NCI-H82 treated with DMSO at 0.1 percent for 48 hours (cell line): ENCODE results near the gene TERT.

ENCODE experiments used
- DNase-seq: peaks from one replicate; lab custom pipeline; 2025; ENCODE audit not compliant: unreplicated experiment; lab: John Stamatoyannopoulos, UW

TERT gene

GRCh38 chr5:1222621-1223277, 72.1 kb downstream of the TERT start:
- no peak for DNase-seq

GRCh38 chr5:1222147-1222546, 72.7 kb downstream of the TERT start:
- DNase-seq: no peak

DNA sequence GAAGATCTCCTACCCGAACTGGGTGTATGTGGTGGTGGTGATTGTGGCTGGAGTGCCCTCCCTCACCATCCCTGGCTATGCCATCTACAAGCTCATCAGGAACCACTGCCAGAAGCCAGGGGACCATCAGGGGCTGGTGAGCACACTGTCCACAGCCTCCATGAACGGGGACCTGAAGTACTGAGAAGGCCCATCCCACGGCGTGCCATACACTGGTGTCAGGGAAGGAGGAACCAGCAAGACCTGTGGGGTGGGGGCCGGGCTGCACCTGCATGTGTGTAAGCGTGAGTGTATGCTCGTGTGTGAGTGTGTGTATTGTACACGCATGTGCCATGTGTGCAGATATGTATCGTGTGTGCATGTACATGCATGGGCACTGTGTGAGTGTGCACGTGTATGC, 73.1 kb downstream of the TERT start:
- no peak for DNase-seq

- no peak for DNase-seq
These were observed 74.0 kb downstream of the TERT start for GRCh38 chr5:1220831-1221230.

DNA sequence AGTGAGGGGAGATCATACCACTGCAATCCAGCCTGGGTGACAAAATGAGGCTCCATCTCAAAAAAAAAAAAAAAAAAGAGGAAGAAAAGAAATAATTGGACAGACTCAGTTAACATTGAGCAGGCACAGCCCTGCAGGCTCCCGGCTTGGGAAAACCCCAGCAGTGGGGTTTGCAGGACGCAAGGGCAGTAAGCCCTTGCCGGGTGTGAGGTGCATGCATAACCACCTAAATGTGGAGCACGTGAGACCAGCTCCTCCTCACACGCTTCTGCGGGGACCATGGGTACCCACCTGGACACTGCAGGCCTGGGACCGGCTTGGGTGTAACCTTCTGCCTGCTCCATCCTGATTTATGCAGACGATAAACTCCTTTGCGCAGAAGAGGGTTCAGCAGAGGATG, 74.5 kb downstream of the TERT start:
- no peak for DNase-seq

DNA sequence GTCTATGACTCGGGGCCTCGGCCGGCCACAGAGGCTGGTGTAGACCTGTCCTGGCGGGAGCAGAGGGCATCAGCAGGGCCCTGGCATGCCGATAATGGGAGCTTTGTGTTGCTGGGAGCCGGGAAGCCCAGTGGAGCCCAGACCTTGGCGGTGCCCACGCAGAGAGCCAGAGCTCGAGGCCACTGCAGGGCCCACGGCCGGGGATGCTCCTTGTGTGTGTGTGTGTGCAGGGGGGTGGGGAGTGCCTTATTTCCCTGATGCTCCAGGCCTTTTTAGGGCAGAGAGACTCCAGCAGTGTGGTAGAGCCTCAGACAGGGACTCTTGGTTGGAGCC, 75.1 kb downstream of the TERT start:
- DNase-seq: no peak

DNA sequence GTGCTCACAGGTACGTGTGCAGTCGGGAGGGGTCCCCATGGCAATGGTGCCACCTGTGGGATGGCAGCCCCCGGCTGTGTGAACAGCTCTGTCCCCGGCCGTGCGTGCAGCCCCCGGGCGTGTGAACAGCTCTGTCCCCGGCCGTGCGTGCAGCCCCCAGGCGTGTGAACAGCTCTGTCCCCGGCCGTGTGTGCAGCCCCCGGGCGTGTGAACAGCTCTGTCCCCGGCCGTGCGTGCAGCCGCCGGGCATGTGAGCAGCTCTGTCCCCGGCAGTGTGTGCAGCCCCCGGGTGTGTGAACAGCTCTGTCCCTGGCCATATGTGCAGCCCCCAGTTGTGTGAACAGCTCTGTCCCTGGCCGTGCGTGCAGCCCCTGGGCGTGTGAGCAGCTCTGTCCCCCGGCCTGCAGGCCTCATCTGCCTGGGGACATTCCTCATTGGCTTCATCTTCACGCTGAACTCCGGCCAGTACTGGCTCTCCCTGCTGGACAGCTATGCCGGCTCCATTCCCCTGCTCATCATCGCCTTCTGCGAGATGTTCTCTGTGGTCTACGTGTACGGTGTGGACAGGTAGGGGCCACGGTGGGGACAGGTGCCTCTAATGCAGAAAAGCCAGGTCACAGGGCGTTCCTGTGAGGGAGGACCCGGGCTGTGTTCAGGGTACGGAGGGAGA, 75.6 kb downstream of the TERT start:
- DNase-seq: no peak

- DNase-seq: no peak
These were observed 76.4 kb downstream of the TERT start for GRCh38 chr5:1218351-1219080.

GRCh38 chr5:1217596-1218206, 77.2 kb downstream of the TERT start:
- no peak for DNase-seq

DNA sequence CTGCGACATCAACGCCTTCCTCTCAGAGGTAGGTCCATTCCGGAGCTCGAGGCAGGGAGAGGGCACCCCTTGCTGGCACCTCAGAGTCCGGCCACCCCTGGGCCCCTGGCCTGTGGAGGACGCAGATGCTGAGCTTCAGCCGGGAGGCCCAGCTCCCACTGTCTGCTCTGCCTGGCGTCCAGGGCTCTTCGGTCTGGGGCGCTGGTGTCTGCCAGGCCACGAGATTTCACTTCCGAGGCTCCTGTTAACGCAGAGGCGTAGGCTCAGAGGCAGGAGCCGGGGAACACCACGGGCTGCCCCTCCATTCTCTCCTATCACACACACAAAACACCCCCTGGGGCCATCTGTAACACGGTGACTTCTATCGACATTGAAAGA, 78.0 kb downstream of the TERT start:
- DNase-seq: no peak

DNA sequence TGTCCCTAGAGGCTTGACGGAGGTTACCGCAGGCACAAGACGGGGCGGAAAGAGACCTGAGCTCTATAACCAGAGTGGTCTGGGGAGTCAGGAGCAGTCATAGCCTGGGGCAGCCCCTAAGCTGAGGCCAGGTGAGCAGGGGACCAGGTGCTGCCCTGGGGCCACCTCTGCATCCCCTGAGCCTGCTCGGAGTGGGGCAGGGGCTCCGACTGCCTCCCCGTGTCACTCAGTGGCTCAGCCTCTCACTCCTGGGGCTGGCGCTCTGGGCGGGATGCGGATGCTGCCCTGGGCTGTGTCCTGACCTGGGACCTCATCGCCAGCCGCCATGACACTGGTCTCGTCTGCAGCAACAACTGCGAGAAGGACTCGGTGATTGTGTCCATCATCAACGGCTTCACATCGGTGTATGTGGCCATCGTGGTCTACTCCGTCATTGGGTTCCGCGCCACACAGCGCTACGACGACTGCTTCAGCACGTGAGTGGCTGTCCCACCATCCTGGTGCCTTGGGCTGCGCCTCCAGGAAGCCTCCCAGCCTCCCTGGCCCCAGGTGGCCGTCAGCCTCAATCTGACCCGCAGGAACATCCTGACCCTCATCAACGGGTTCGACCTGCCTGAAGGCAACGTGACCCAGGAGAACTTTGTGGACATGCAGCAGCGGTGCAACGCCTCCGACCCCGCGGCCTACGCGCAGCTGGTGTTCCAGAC, 78.5 kb downstream of the TERT start:
- DNase-seq: no peak

DNA sequence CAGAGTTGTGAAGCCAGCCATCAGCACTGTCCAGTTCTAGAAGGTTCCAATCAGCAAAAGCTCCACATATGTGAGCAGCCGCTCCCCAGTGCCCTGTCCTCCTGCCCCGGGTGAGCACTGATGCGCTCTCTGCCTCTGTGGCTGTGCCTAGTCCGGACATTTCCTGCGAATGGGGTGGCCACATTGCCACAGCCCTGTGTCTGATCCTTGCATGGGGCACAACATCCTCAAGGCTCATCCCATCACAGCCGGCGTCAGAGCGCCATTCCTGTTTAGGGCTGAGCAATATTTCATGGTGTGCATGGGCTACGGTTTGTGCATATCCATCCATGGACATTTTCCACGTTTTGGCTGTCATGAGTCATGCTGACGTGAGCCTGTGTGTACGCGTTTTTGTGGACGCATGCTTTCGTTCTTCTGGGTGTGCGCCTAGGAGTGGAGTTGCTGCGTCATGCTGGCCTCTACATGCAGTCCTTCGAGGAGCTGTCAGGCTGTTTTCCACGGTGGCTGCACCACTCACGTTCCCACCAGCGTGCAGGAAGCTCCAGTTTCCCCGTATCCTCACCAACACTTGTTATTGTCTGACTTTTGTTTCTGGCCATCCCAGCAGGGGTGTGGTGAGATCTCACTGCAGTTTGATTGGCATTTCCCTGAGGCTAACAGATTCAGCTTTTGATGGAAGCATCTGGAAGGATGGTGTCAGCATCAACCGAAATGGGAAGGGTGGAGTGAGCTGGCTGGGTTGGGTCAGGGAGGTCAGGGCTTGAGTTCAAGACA, 79.4 kb downstream of the TERT start:
- no peak for DNase-seq

DNA sequence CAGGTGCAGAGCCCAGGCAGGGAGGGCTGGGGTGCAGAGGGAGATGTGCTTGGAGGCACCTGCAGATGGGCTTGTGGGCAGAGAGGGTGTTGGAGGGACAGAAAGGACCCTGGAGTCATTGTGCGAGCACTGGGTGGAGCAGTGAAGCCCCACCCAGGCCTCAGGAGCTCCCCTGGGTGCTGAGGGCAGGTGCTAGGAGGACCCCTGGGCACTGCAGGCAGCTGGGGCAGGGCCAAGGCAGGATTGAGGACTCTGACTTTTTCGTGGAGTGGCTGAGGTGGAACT, 80.0 kb downstream of the TERT start:
- DNase-seq: no peak

GRCh38 chr5:1214163-1214935, 80.5 kb downstream of the TERT start:
- no peak for DNase-seq

- no peak for DNase-seq
These were observed 81.2 kb downstream of the TERT start for GRCh38 chr5:1213508-1214162.

DNA sequence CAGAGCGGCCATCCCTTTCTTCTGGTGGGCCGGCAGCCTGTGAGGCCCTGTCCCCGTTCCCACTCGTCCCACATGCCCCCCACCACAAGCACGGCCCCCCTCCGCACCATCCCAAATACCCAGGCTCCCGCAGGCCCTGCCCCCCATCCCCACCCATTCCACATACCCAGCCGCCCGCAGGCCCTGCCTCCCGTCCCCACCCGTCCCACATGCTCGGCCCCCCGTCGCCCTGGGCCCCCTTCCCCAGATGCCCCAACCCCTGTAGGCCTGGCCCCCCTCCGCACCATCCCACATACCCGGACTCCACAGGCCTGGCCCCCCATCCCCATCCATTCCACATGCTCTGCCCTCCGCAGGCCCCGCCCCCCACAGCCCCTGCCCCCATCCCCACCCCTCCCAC, 82.0 kb downstream of the TERT start:
- DNase-seq: no peak

DNA sequence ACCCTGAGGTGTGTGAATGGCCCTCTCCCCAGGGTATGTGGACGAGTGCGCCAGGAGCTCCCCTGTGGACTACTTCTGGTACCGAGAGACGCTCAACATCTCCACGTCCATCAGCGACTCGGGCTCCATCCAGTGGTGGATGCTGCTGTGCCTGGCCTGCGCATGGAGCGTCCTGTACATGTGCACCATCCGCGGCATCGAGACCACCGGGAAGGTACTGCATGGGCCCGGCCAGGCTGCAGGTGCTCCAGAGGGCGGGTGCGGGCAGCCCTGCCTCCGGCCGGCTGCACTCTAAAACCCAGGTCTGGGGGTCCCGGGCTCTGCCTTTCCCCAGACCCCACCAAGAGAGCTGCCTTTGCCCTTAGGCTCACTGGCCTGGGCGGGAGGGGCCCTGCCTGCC, 82.6 kb downstream of the TERT start:
- DNase-seq: no peak

DNA sequence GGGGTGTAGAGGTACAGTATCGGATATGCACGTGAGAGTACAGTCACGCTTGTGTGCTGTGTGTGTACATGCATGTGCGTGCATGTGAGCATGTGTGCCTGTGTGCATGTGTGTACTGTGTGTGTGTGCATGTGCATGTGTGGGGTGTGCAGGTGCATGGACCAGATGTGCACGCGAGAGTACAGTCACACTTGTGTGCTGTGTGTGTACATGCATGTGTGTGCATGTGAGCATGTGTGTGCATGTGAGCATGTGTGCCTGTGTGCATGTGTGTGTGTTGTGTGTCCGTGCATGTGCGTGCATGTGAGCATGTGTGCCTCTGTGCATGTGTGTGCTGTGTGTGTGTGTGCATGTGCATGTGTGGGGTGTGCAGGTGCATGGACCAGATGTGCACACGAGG, 83.2 kb downstream of the TERT start:
- no peak for DNase-seq

- DNase-seq: no peak
These were observed 84.0 kb downstream of the TERT start for GRCh38 chr5:1210832-1211251.
